NCI-H1105 (cell line): ENCODE results near the gene MASTL.
A peak's percentile ranks its signal among the peaks of the same experiment; 100 is the strongest.
"Not testable (repeated sequence)": the region's sequence is repeated elsewhere in the genome, so short reads cannot be mapped to it uniquely, and the experiment has no call there.

ENCODE experiments used
- DNase-seq: peaks from one replicate; lab custom pipeline; 2025; lab: John Stamatoyannopoulos, UW

MASTL gene

GRCh38 chr10:27155066-27155754 is at the start of gene MASTL:
MASTL (plus strand) TSS chr10:27155352; CDS start chr10:27155427, 75 bp downstream.
- DNase-seq = peak; percentile 60

DNA sequence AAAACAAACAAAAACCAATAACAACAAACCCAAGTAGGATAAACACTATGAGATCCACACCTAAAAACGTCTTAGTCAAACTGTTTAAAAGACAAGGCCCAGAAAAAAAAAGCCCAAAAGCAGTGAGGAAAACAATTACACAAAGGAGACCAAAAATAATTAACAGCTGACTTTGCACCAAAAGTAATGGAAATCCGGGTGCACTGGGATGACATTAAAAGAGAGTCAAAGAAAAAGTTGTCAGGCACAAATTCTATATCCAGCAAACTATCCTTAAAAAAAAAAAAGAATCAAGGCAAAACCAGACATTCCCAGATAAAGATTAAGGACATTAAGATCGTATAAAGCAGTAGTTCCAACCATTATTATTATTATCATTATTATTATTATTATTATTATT is 47.0 kb upstream of the MASTL start:
- no peak for DNase-seq

- no peak for DNase-seq
Measured at GRCh38 chr10:27134371-27134770, 20.8 kb upstream of the MASTL start.

- DNase-seq = no peak
Measured at GRCh38 chr10:27138277-27138676, 16.9 kb upstream of the MASTL start.

DNA sequence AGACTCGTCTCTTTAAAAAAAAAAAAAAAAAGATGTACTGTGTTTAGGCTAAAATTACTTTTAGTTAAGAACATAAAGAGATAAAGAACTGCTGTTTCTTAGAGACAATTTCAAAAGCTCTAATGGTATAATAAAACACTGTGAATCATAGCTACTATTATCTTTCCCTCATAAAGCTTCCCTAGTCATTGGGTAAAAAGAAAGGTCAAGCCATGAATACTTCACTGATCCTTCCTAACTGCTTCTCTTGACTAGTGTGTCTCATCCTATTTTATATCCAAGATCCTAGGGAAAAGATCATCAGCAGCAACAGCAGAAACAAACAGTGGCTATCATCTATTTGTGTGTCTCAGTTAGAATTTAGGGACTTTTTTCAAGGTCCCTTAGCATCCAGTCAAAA is 11.5 kb upstream of the MASTL start:
- DNase-seq = no peak

- DNase-seq = no peak
Measured at GRCh38 chr10:27145937-27146336, 9.2 kb upstream of the MASTL start.

DNA sequence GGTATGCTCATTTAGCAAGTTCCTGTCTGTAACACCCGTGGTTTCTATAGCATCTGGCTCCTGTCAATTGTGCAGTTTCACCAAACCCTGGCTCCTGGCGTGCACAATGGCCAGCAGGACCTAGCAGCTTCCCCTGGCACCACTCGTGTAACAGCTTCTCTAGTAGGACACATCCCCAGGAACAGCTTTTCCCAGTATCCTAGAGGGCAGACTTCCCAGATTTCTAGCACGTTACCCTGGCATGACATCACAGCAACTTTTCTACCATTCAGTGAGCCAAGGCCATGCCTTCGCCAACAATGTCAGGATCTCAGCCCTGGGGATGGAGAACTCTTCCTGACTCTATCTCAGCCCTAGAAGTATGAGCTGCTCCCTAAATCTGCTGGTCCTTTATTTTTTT is 7.5 kb upstream of the MASTL start:
- no peak for DNase-seq

DNA sequence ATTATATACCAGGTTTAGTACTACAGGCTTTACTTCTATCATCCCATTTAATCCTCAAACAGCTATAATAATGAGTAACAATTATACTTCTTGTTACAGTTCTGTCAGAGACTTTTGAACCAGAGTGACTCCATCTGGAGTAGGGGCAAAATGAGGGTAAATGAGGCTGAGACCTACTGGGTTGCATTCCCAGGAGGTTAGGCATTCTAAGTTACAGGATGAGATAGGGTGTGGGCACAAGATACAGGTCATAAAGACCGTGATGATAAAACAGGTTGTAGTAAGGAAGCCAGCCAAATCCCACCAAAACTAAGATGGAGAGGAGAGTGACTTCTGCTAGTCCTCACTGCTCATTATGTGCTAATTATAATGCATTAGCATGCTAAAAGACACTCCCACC is 4.9 kb upstream of the MASTL start:
- DNase-seq = no peak

- DNase-seq = no peak
Measured at GRCh38 chr10:27152687-27153086, 2.5 kb upstream of the MASTL start.

DNA sequence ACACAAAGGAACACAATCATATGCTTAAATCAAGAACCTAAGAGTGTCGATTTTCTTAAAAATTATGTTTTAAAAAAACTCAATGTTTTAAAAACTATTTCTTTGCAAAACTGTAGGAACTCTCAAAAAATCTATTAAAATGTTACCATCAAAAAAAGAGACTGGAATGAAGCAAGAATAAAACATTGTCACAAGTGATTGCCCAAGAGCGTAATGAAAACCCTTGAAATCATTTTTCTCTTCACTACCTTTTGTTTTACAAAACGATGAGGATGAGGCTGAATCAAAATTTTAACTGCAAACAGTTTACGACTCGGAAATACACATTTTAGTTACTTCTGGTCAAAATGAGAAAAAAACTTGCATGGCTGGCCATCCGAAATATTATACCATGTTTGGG is 1.8 kb upstream of the MASTL start:
- DNase-seq = no peak

DNA sequence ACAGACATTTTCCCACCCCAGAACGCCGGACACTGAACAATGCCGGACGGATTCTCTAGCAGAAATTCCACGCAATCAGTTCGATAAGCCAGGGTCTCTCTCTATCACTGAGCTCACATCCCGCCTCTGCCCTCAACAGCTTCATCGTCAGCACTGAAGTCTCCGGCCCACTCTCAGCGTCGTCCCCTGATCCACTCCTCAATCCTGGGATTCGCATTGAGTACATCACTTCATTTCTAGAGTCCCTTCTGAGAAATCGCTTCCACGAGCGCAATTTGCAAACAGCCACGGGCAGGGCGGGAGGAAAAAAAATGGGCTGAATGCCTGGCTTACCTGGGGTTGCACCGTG is 1.3 kb upstream of the MASTL start:
- DNase-seq = no peak

GRCh38 chr10:27156566-27156965 is 1.4 kb downstream of the MASTL start:
- not testable (repeated sequence) for DNase-seq

DNA sequence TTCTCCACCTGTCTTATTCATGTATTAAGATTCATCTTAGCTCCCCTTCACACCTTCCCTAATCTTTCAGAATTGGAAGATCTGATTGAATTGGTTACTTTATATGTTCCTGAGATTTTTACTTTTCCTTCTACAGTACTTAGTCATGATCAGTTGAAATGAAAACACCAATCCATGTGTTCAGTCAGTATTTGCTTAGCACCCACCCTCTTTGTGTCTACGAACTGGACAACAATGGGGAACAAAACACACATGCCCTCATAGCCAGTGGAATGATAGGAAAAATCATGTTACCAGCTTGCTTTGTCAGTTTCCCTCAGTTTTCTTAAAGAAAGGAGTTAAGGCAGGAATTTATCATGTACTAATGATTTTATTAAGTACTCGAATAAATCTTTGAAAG is 2.0 kb downstream of the MASTL start:
- no peak for DNase-seq

- DNase-seq = no peak
Measured at GRCh38 chr10:27158421-27158820, 3.3 kb downstream of the MASTL start.

DNA sequence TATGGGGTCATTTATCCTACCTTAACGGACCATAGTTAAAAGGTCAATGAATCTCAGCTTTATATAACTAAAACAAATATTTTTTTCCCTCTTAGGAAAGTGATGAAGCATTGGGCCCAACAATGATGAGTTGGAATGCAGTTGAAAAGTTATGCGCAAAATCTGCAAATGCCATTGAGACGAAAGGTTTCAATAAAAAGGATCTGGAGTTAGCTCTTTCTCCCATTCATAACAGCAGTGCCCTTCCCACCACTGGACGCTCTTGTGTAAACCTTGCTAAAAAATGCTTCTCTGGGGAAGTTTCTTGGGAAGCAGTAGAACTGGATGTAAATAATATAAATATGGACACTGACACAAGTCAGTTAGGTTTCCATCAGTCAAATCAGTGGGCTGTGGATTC is 14.7 kb downstream of the MASTL start:
- no peak for DNase-seq

GRCh38 chr10:27188259-27188658 is 33.1 kb downstream of the MASTL start:
- no peak for DNase-seq

- DNase-seq = no peak
Measured at GRCh38 chr10:27188897-27189296, 33.7 kb downstream of the MASTL start.

GRCh38 chr10:27190508-27190907 is 35.4 kb downstream of the MASTL start:
- no peak for DNase-seq

DNA sequence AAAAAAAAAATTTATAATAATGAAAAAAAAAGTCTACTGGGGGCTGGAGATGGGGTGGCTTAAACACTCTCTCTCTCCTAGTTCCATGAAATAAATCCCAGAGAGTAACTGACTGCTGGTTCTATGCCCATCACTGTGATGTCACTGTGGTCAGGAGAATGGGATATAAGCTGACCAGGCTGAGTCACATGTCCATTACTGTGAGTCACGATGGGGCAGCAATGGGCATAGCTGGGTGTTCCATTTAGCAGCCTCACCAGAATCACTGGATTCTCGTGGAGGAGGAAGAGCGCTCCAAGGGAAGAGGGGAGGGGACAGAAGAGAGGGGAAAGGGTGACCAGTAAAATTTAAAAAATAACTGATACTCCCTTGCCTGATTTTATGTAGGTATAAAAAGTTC is 37.1 kb downstream of the MASTL start:
- no peak for DNase-seq

- no peak for DNase-seq
Measured at GRCh38 chr10:27197980-27198620, 42.9 kb downstream of the MASTL start.

GRCh38 chr10:27203806-27204205 is 48.7 kb downstream of the MASTL start:
- no peak for DNase-seq

GRCh38 chr10:27207350-27207749 is 52.2 kb downstream of the MASTL start:
- DNase-seq = no peak

GRCh38 chr10:27223964-27224363 is 68.8 kb downstream of the MASTL start:
- DNase-seq = no peak

DNA sequence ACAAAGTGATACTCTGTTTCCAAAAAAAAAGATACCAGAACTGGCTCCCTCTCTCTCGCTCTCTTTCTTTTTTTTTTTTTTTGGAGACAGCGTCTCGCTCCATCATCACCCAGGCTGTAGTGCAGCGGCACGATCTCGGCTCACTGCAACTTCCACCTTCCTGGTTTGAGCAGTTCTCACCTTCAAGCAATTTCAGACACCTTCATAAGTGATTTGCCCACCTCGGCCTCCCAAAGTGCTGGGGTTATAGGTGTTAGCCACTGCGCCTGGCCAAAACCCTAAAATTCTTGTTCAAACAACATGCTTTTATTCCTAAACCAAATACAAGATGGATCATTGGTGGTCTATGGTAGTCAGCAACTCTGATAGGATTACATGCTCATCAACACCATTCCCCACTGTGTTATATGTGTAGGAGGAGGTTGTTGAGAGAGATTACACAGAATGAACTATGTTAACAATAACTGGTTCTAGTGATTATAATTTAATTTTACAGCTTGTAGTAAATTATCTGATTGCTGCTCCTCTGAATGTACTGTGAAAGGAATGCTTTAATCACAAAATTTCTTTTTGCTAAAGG is 69.9 kb downstream of the MASTL start:
- no peak for DNase-seq
